ENCODE results near the gene HIVEP3. TPM values are rescaled to one million over a fixed set of nuclear protein-coding genes. Genes with fewer than 3 reads are reported as not detected.

The HIVEP3 gene
- total RNA-seq, 1 experiment from 2014 or later, result 1.4 TPM

- no peak for DNase-seq (ENCODE audit: low read depth)
- in situ Hi-C loops (cut with HindIII; ENCODE audit: low pct_unique_long_range_greater_than_20kb, low sequenced_read_pairs), result no loop called here
Observed at GRCh38 chr1:41789661-41790330, 128.9 kb downstream of the HIVEP3 start.

GRCh38 chr1:41788427-41788826 is 130.3 kb downstream of the HIVEP3 start:
- no peak for DNase-seq (ENCODE audit: low read depth)
- in situ Hi-C loops (cut with HindIII; ENCODE audit: low pct_unique_long_range_greater_than_20kb, low sequenced_read_pairs), result no loop called here

GRCh38 chr1:41784531-41785274 is 134.0 kb downstream of the HIVEP3 start:
- in situ Hi-C loops (cut with HindIII; ENCODE audit: low pct_unique_long_range_greater_than_20kb, low sequenced_read_pairs), result no loop called here
- no peak for DNase-seq (ENCODE audit: low read depth)

GRCh38 chr1:41783189-41783639 is 135.5 kb downstream of the HIVEP3 start:
- peak; percentile 88 for DNase-seq (ENCODE audit: low read depth)
- in situ Hi-C loops (cut with HindIII; ENCODE audit: low pct_unique_long_range_greater_than_20kb, low sequenced_read_pairs), result no loop called here

GRCh38 chr1:41780916-41781315 is 137.8 kb downstream of the HIVEP3 start:
- in situ Hi-C loops (cut with HindIII; ENCODE audit: low pct_unique_long_range_greater_than_20kb, low sequenced_read_pairs), result no loop called here

GRCh38 chr1:41780322-41780721 is 138.4 kb downstream of the HIVEP3 start:
- DNase-seq (ENCODE audit: low read depth), result no peak

More at GRCh38 chr1:41780916-41781315, 137.8 kb downstream of the HIVEP3 start:
- peak; percentile 74 for DNase-seq (ENCODE audit: low read depth)

GRCh38 chr1:41779360-41779759 is 139.4 kb downstream of the HIVEP3 start:
- in situ Hi-C loops (cut with HindIII; ENCODE audit: low pct_unique_long_range_greater_than_20kb, low sequenced_read_pairs), result no loop called here
- DNase-seq (ENCODE audit: low read depth), result no peak

More at GRCh38 chr1:41780322-41780721, 138.4 kb downstream of the HIVEP3 start:
- in situ Hi-C loops (cut with HindIII; ENCODE audit: low pct_unique_long_range_greater_than_20kb, low sequenced_read_pairs), result no loop called here

GRCh38 chr1:41777695-41778094 is 141.0 kb downstream of the HIVEP3 start:
- in situ Hi-C loops (cut with HindIII; ENCODE audit: low pct_unique_long_range_greater_than_20kb, low sequenced_read_pairs), result no loop called here
- no peak for DNase-seq (ENCODE audit: low read depth)

- in situ Hi-C loops (cut with HindIII; ENCODE audit: low pct_unique_long_range_greater_than_20kb, low sequenced_read_pairs), result no loop called here
- DNase-seq (ENCODE audit: low read depth), result no peak
Observed at GRCh38 chr1:41776891-41777441, 141.8 kb downstream of the HIVEP3 start.

GRCh38 chr1:41775956-41776585 is 142.7 kb downstream of the HIVEP3 start:
- DNase-seq (ENCODE audit: low read depth), result no peak
- in situ Hi-C loops (cut with HindIII; ENCODE audit: low pct_unique_long_range_greater_than_20kb, low sequenced_read_pairs), result no loop called here

- in situ Hi-C loops (cut with HindIII; ENCODE audit: low pct_unique_long_range_greater_than_20kb, low sequenced_read_pairs), result no loop called here
- no peak for DNase-seq (ENCODE audit: low read depth)
Observed at GRCh38 chr1:41774471-41774990, 144.2 kb downstream of the HIVEP3 start.

GRCh38 chr1:41773842-41774241 is 144.9 kb downstream of the HIVEP3 start:
- in situ Hi-C loops (cut with HindIII; ENCODE audit: low pct_unique_long_range_greater_than_20kb, low sequenced_read_pairs), result no loop called here
- no peak for DNase-seq (ENCODE audit: low read depth)

- no peak for DNase-seq (ENCODE audit: low read depth)
- in situ Hi-C loops (cut with HindIII; ENCODE audit: low pct_unique_long_range_greater_than_20kb, low sequenced_read_pairs), result no loop called here
Observed at GRCh38 chr1:41773144-41773591, 145.6 kb downstream of the HIVEP3 start.

- in situ Hi-C loops (cut with HindIII; ENCODE audit: low pct_unique_long_range_greater_than_20kb, low sequenced_read_pairs), result no loop called here
Observed at GRCh38 chr1:41769068-41769467, 149.7 kb downstream of the HIVEP3 start.

GRCh38 chr1:41768583-41768982 is 150.1 kb downstream of the HIVEP3 start:
- no peak for DNase-seq (ENCODE audit: low read depth)
- in situ Hi-C loops (cut with HindIII; ENCODE audit: low pct_unique_long_range_greater_than_20kb, low sequenced_read_pairs), result no loop called here

More at GRCh38 chr1:41769068-41769467, 149.7 kb downstream of the HIVEP3 start:
- DNase-seq (ENCODE audit: low read depth), result no peak

GRCh38 chr1:41767534-41768525 is 150.9 kb downstream of the HIVEP3 start:
- no peak for DNase-seq (ENCODE audit: low read depth)
- in situ Hi-C loops (cut with HindIII; ENCODE audit: low pct_unique_long_range_greater_than_20kb, low sequenced_read_pairs), result no loop called here

GRCh38 chr1:41766546-41766945 is 152.2 kb downstream of the HIVEP3 start:
- no peak for DNase-seq (ENCODE audit: low read depth)
- in situ Hi-C loops (cut with HindIII; ENCODE audit: low pct_unique_long_range_greater_than_20kb, low sequenced_read_pairs), result no loop called here
